Spleen (tissue), 7 donors: ENCODE results near the gene INO80.

Experiments
- POLR2A ChIP-seq, 3 donors: fragments of 450-650 bp; IDR thresholded peaks; one replicate each; pipeline ENCODE4 v1.5.1; 2017; ENCODE audit warnings: antibody characterized with exemption in 3 of 3, mild to moderate bottlenecking in 1 of 3
- TF ChIP-seq, protein P1 (sequence below), 11 experiments: fragments of 200-600 bp in 7 of 11; fragments of 450-650 bp in 4 of 11; sonication (generic) in 4 of 11; IDR thresholded peaks in 8 of 11; conservative IDR thresholded peaks in 3 of 11; 1 replicate in 7 of 11; 2 replicates in 4 of 11; pipeline versions ENCODE4 v1.4.0 to v1.8.0; 2016 to 2021; ENCODE audit warnings: antibody characterized with exemption in 11 of 11, inconsistent platforms in 4 of 11, mild to moderate bottlenecking in 1 of 11
- donor health status: DM: no; HTN: no; CAD: no; lungs with moderate emphysema.
- donor health status: DM: no; HTN: no; CAD: no.
- donor health status: DM: no; HTN: no; CAD: no.

DNA sequence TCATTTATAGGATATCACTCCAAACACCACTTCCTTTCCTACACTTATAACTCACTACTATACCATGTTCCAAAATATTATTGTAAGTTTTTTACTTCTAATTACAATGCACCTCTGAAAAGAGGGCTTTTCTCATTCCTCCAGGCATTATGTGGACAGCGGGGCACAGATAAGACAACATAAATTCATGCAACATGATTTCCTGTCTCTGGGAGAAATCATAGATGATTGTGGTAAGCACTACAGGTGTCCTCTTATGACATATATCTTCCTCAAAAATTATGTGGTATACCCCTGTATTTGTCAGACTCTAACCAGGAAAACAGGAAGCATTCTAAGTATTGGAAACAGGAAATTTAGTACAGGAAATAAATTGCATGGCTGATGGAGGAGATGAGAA lies 45.7 kb upstream of the INO80 start:
- TF ChIP-seq, protein P1, sequence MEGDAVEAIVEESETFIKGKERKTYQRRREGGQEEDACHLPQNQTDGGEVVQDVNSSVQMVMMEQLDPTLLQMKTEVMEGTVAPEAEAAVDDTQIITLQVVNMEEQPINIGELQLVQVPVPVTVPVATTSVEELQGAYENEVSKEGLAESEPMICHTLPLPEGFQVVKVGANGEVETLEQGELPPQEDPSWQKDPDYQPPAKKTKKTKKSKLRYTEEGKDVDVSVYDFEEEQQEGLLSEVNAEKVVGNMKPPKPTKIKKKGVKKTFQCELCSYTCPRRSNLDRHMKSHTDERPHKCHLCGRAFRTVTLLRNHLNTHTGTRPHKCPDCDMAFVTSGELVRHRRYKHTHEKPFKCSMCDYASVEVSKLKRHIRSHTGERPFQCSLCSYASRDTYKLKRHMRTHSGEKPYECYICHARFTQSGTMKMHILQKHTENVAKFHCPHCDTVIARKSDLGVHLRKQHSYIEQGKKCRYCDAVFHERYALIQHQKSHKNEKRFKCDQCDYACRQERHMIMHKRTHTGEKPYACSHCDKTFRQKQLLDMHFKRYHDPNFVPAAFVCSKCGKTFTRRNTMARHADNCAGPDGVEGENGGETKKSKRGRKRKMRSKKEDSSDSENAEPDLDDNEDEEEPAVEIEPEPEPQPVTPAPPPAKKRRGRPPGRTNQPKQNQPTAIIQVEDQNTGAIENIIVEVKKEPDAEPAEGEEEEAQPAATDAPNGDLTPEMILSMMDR (IDR thresholded peaks at IDR 0.05 in 8 of 11, conservative IDR thresholded peaks at IDR 0.05 in 3 of 11), result no peak
- no peak for TF ChIP-seq POLR2A (IDR thresholded peaks at IDR 0.05)
